ENCODE data around the gene MACO1.

DNA sequence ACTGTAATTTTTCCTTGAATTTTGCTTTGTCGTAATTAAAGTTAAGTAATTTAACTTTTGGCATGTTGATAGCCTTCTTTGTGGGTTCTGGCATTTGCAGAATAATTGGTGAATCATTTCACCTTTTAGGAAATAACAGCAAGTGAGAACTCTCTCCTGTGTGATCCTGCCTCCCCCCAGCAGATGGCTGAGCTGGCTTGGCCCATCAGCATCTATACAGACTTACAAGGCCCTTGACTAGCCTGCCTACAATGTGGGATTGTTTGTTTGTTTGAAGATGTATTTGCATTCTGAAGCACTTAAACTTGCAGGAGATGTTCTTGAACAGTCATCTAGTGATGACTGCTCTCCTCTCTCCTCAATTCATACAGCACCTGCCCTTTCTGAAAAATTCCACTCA, 55.9 kb downstream of the MACO1 start:
- TF ChIP-seq, protein P1, sequence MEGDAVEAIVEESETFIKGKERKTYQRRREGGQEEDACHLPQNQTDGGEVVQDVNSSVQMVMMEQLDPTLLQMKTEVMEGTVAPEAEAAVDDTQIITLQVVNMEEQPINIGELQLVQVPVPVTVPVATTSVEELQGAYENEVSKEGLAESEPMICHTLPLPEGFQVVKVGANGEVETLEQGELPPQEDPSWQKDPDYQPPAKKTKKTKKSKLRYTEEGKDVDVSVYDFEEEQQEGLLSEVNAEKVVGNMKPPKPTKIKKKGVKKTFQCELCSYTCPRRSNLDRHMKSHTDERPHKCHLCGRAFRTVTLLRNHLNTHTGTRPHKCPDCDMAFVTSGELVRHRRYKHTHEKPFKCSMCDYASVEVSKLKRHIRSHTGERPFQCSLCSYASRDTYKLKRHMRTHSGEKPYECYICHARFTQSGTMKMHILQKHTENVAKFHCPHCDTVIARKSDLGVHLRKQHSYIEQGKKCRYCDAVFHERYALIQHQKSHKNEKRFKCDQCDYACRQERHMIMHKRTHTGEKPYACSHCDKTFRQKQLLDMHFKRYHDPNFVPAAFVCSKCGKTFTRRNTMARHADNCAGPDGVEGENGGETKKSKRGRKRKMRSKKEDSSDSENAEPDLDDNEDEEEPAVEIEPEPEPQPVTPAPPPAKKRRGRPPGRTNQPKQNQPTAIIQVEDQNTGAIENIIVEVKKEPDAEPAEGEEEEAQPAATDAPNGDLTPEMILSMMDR (IDR thresholded peaks at IDR 0.05; ENCODE audit: insufficient read depth, low read length, poor library complexity, severe bottlenecking): no peak
- TF ChIP-seq EZH2phosphoT487 (conservative IDR thresholded peaks at IDR 0.05; ENCODE audit: low read length): no peak

Data from SU-DHL-6 (cell line).